Measurements from ENCODE around the gene MTOR.

The MTOR gene

GRCh38 chr1:11131816-11132215, 130.5 kb downstream of the MTOR start:
- TF ChIP-seq CTCF (IDR thresholded peaks at IDR 0.05; ENCODE audit: insufficient read depth, low read depth, low read length, missing control alignments), result no peak
- DNase-seq (ENCODE audit: low read depth), result no peak
- no peak overlapping the region for H3K4me3 ChIP-seq (ENCODE audit: low read length)

GRCh38 chr1:11130406-11130805, 131.9 kb downstream of the MTOR start:
- TF ChIP-seq CTCF (IDR thresholded peaks at IDR 0.05; ENCODE audit: insufficient read depth, low read depth, low read length, missing control alignments), result no peak
- no peak overlapping the region for H3K4me3 ChIP-seq (ENCODE audit: low read length)

GRCh38 chr1:11129649-11130390, 132.5 kb downstream of the MTOR start:
- TF ChIP-seq CTCF (IDR thresholded peaks at IDR 0.05; ENCODE audit: insufficient read depth, low read depth, low read length, missing control alignments), result no peak
- DNase-seq (ENCODE audit: low read depth), result no peak
- no peak overlapping the region for H3K4me3 ChIP-seq (ENCODE audit: low read length)

More at GRCh38 chr1:11130406-11130805, 131.9 kb downstream of the MTOR start:
- DNase-seq (ENCODE audit: low read depth), result no peak

GRCh38 chr1:11126569-11126968, 135.8 kb downstream of the MTOR start:
- TF ChIP-seq CTCF (IDR thresholded peaks at IDR 0.05; ENCODE audit: insufficient read depth, low read depth, low read length, missing control alignments), result no peak
- DNase-seq (ENCODE audit: low read depth), result no peak
- H3K4me3 ChIP-seq (ENCODE audit: low read length), result no peak overlapping the region

GRCh38 chr1:11125931-11126330, 136.4 kb downstream of the MTOR start:
- DNase-seq (ENCODE audit: low read depth), result no peak
- TF ChIP-seq CTCF (IDR thresholded peaks at IDR 0.05; ENCODE audit: insufficient read depth, low read depth, low read length, missing control alignments), result no peak
- no peak overlapping the region for H3K4me3 ChIP-seq (ENCODE audit: low read length)

GRCh38 chr1:11124965-11125364, 137.4 kb downstream of the MTOR start:
- TF ChIP-seq CTCF (IDR thresholded peaks at IDR 0.05; ENCODE audit: insufficient read depth, low read depth, low read length, missing control alignments), result no peak
- no peak overlapping the region for H3K4me3 ChIP-seq (ENCODE audit: low read length)
- no peak for DNase-seq (ENCODE audit: low read depth)

- DNase-seq (ENCODE audit: low read depth), result no peak
- H3K4me3 ChIP-seq (ENCODE audit: low read length), result no peak overlapping the region
- TF ChIP-seq CTCF (IDR thresholded peaks at IDR 0.05; ENCODE audit: insufficient read depth, low read depth, low read length, missing control alignments), result no peak
Measured at GRCh38 chr1:11116318-11116717, 146.0 kb downstream of the MTOR start.

Data from epithelial cell of esophagus (primary cell).